SK-N-SH (cell line): ENCODE data around the gene CPNE2. TPM values are rescaled to one million over a fixed set of nuclear protein-coding genes. Genes with fewer than 3 reads are reported as not detected.
A peak's percentile ranks its signal among the peaks of the same experiment; 100 is the strongest.
"Not testable (repeated sequence)": the region's sequence is repeated elsewhere in the genome, so short reads cannot be mapped to it uniquely, and the experiment has no call there.

ENCODE experiments used
- CTCF ChIA-PET: fragments of 300-600, 350-600 bp; formaldehyde crosslinking; extraction: SDS; loops from one replicate; lab custom pipeline; 2021; lab: Yijun Ruan, JAX
- POLR2A ChIA-PET: fragments of 350-600 bp; sonication (Branson Sonifier 250); formaldehyde crosslinking; extraction: SDS; loops from one replicate; lab custom pipeline; 2020; ENCODE audit warnings: antibody characterized with exemption, inconsistent platforms; lab: Yijun Ruan, JAX
- DNase-seq: peaks from one replicate; pipeline ENCODE4 v3.0.0; 2012
- H2AFZ ChIP-seq: fragments of 200-600 bp; sonication (generic); 2 replicates; pipeline ENCODE4 v1.8.1; 2016; ENCODE audit warnings: antibody characterized with exemption, mild to moderate bottlenecking, low read depth
- H3F3A ChIP-seq: fragments of 200-600 bp; sonication (generic); replicated peaks from 2 replicates; pipeline ENCODE3; 2016; ENCODE audit warnings: antibody characterized with exemption, mild to moderate bottlenecking; ENCODE audit not compliant: insufficient read depth
- H3K27ac ChIP-seq, 2 experiments: fragments of 200-500 bp in 1 of 2; fragments of 200-600 bp in 1 of 2; sonication (Bioruptor generic) in 1 of 2; sonication (generic), shearing (Covaris generic) in 1 of 2; 2 replicates each; pipeline versions ENCODE4 v1.5.1 to v1.6.1; 2014 to 2016; ENCODE audit warnings: low read depth in 2 of 2, inconsistent platforms in 1 of 2, low read length in 1 of 2, mild to moderate bottlenecking in 1 of 2, mixed read lengths in 1 of 2
- H3K27me3 ChIP-seq: fragments of 200-600 bp; sonication (generic), shearing (Covaris generic); 2 replicates; pipeline ENCODE4 v1.6.1; 2016; ENCODE audit warnings: mixed run types; ENCODE audit not compliant: insufficient read depth
- H3K36me3 ChIP-seq, 2 experiments: fragments of 200-500 bp in 1 of 2; fragments of 200-600 bp in 1 of 2; sonication (Bioruptor generic) in 1 of 2; sonication (generic) in 1 of 2; replicated peaks in 1 of 2; 2 replicates each; pipeline versions ENCODE3 to v1.5.1; 2014 to 2016; ENCODE audit warnings: low read length in 1 of 2, mild to moderate bottlenecking in 1 of 2; ENCODE audit not compliant: insufficient read depth in 2 of 2, control insufficient read depth in 1 of 2
- H3K4me1 ChIP-seq, 2 experiments: fragments of 200-500 bp in 1 of 2; fragments of 200-600 bp in 1 of 2; sonication (Bioruptor generic) in 1 of 2; sonication (generic), shearing (Covaris generic) in 1 of 2; 2 replicates each; pipeline versions ENCODE4 v1.5.1 to v1.6.1; 2014 to 2016; ENCODE audit warnings: low read depth in 1 of 2, low read length in 1 of 2, mixed run types in 1 of 2; ENCODE audit not compliant: insufficient read depth in 2 of 2, control insufficient read depth in 1 of 2
- H3K4me2 ChIP-seq: fragments of 200-600 bp; sonication (generic), shearing (Covaris generic); 2 replicates; pipeline ENCODE4 v1.6.1; 2017; ENCODE audit warnings: mixed run types
- H3K4me3 ChIP-seq, 2 experiments: fragments of 200-500 bp in 1 of 2; fragments of 200-600 bp in 1 of 2; sonication (Bioruptor generic) in 1 of 2; sonication (generic), shearing (Covaris generic) in 1 of 2; 2 replicates each; pipeline versions ENCODE4 v1.5.1 to v1.8.1; 2014 to 2016; ENCODE audit warnings: low read depth in 2 of 2, inconsistent platforms in 1 of 2, low read length in 1 of 2, mild to moderate bottlenecking in 1 of 2, mixed read lengths in 1 of 2, moderate library complexity in 1 of 2
- H3K79me2 ChIP-seq: fragments of 200-600 bp; sonication (generic); 2 replicates; pipeline ENCODE4 v1.8.1; 2017; ENCODE audit warnings: mild to moderate bottlenecking; ENCODE audit not compliant: insufficient read depth
- H3K9ac ChIP-seq: fragments of 200-600 bp; sonication (generic); 2 replicates; pipeline ENCODE4 v1.6.1; 2017; ENCODE audit warnings: mixed run types
- H3K9me2 ChIP-seq: fragments of 200-600 bp; sonication (generic); 2 replicates; pipeline ENCODE4 v1.6.1; 2017; ENCODE audit warnings: mixed run types
- H3K9me3 ChIP-seq: fragments of 200-600 bp; sonication (generic); 2 replicates; pipeline ENCODE4 v1.6.1; 2017; ENCODE audit warnings: mixed run types, mild to moderate bottlenecking, moderate library complexity
- H4K20me1 ChIP-seq: fragments of 200-600 bp; sonication (generic); 2 replicates; pipeline ENCODE4 v1.6.1; 2017; ENCODE audit warnings: mild to moderate bottlenecking, mixed run types; ENCODE audit not compliant: insufficient read depth
- CHD2 ChIP-seq: fragments of 150-350 bp; IDR thresholded peaks from 2 replicates; pipeline ENCODE4 v1.6.1; 2018; ENCODE audit warnings: low read length; ENCODE audit not compliant: partially characterized antibody
- ELF1 ChIP-seq: IDR thresholded peaks from 2 replicates; pipeline ENCODE4 v1.4.0; 2012
- EP300 ChIP-seq, 2 experiments: IDR thresholded peaks; 2 replicates each; pipeline versions ENCODE4 v1.4.0 to v1.6.1; 2012; ENCODE audit warnings: borderline replicate concordance in 1 of 2, low read depth in 1 of 2, low read length in 1 of 2
- FOXJ3 ChIP-seq: sonication (generic); formaldehyde crosslinking; IDR thresholded peaks from 2 replicates; pipeline ENCODE4 v1.5.1; 2020; ENCODE audit warnings: mild to moderate bottlenecking, missing genetic modification reagents
- GABPA ChIP-seq: IDR thresholded peaks from 2 replicates; pipeline ENCODE4 v1.4.0; 2012; ENCODE audit warnings: low read depth, mild to moderate bottlenecking
- MEF2A ChIP-seq: IDR thresholded peaks from 2 replicates; pipeline ENCODE4 v1.4.0; 2012; ENCODE audit warnings: low read depth, borderline replicate concordance
- MXI1 ChIP-seq: IDR thresholded peaks from 2 replicates; pipeline ENCODE4 v1.6.1; 2012; ENCODE audit warnings: mild to moderate bottlenecking, low read depth, low read length, improper control_type of control experiment
- PBX3 ChIP-seq: IDR thresholded peaks from 2 replicates; pipeline ENCODE4; 2012
- RAD21 ChIP-seq: IDR thresholded peaks from 2 replicates; pipeline ENCODE4 v1.6.1; 2012; ENCODE audit warnings: mild to moderate bottlenecking, low read length
- RCOR1 ChIP-seq: fragments of 150-350 bp; IDR thresholded peaks from 2 replicates; pipeline ENCODE4 v1.6.1; 2017; ENCODE audit warnings: antibody characterized with exemption, low read length
- RXRA ChIP-seq: IDR thresholded peaks from 2 replicates; pipeline ENCODE4 v1.4.0; 2012; ENCODE audit warnings: low read depth, mild to moderate bottlenecking, borderline replicate concordance
- SIN3A ChIP-seq: IDR thresholded peaks from 2 replicates; pipeline ENCODE4 v1.6.1; 2012; ENCODE audit warnings: low read depth, mild to moderate bottlenecking, low read length, moderate library complexity, borderline replicate concordance
- TCF12 ChIP-seq: IDR thresholded peaks from 2 replicates; pipeline ENCODE4 v1.4.0; 2012
- TEAD4 ChIP-seq: IDR thresholded peaks from 2 replicates; pipeline ENCODE4 v1.4.0; 2012; ENCODE audit warnings: mild to moderate bottlenecking, borderline replicate concordance; ENCODE audit not compliant: insufficient read depth
- ZBTB33 ChIP-seq: IDR thresholded peaks from 2 replicates; pipeline ENCODE4 v1.4.0; 2012; ENCODE audit warnings: low read depth, borderline replicate concordance
- WGBS: methylation state at CpG from one replicate; pipeline ENCODE4 v1.1.6; 2017; ENCODE audit warnings: low lambda C conversion rate; 5-methylcytosine and 5-hydroxymethylcytosine counted together
- polyA plus RNA-seq, 3 experiments: library from polyadenylated mRNA; depleted of rRNA; stranded (reverse); fragments of >200 nt; gene quantifications; 2 replicates each; pipeline ENCODE4 v1.2.3, GENCODE V29; 2012
- TF ChIP-seq, protein P1 (sequence below): IDR thresholded peaks from 2 replicates; pipeline ENCODE4 v1.4.0; 2012; ENCODE audit warnings: low read depth

Gene CPNE2
- polyA plus RNA-seq, 1 of the 3 experiments (the other 2 are of a cell fraction) = 73.0 TPM

GRCh38 chr16:57071081-57071732 is 21.2 kb upstream of the CPNE2 start:
- H3K4me2 ChIP-seq, POLR2A ChIA-PET, H3K36me3 ChIP-seq, H3K4me1 ChIP-seq, H4K20me1 ChIP-seq, H3K79me2 ChIP-seq, H3K27ac ChIP-seq, H3K9ac ChIP-seq, H3K27me3 ChIP-seq, H3K4me3 ChIP-seq, H3K9me3 ChIP-seq, DNase-seq, H3F3A ChIP-seq, H2AFZ ChIP-seq, H3K9me2 ChIP-seq: not testable (repeated sequence)
- 95% methylated on average over 4 of the region's 4 CpGs for WGBS
- CTCF ChIA-PET = interaction anchor here (2.1 to 2.4 kb wide), 2 partner anchors 9 to 13 kb away, joined by 6 to 19 read pairs; no protein-coding TSS in a partner anchor

DNA sequence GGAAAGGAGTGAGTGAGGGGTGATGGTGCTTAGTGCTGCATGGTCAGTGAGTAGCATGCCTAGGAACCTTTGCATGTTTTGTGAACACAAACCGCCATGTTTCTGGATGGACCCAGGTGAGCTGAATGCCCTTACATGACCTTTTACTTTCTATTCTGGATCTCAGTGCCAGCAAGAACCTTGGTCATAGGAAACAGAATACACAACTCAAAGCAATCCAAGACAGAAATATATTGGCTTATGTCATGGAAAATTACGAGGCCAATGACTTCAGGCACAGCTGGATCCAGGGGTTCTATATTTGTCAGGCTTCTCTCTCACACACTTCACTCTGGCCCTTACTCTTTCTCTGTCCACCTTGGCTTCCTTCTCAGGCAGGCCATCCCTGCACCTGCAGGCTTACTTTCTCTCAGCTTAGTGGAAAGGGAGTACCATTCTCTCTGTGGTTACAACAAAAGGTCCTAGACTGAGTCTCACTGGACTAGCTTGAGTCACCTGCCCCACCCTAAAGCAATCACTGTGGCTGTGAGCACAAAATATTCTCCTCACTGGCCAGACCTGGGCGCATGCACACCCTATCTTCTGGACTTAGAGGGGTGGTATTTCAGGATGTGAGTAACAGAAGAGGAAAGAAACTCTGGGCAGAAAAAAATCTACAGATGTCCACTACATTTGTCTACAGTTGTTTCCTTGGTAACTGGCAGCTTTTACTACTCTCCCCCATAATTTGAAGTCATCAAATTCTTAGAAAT is 20.4 kb upstream of the CPNE2 start:
- Histone ChIP-seq H3K27ac (peak overlapping the region in 1 of 2 experiments; percentile 49; a peak in 2 of 4 replicates), H3K4me1 (peaks cover 0 to 4% of the 10 kb centered on the region in 2 experiments; a peak in 1 of 4 replicates), H2AFZ (no peak overlapping the region), H3K4me2 (peak overlapping the region; percentile 15; the same call in 1 of the 2 replicates), H3K9me2 (no peaks in the 10 kb centered on the region), H3K9me3 (no peaks in the 10 kb centered on the region), H3K27me3 (no peaks in the 10 kb centered on the region)
- ChIA-PET CTCF (interaction anchor here (0.8 to 2.4 kb wide), 3 partner anchors 10 to 15 kb away, joined by 3 to 19 read pairs (median 6); no protein-coding TSS in a partner anchor), POLR2A (interaction anchor here (0.6 to 0.9 kb wide), 2 partner anchors 10 to 585 kb away, joined by 3 read pairs; no protein-coding TSS in a partner anchor)
- DNase-seq = no peak
- TF ChIP-seq RCOR1 = no peak
- TF ChIP-seq, all 33 proteins: peak for 0
- Histone ChIP-seq H4K20me1 (no peaks in the 10 kb centered on the region), H3K36me3 (no peaks in the 10 kb centered on the region), H3K4me3 (no peak overlapping the region), H3K9ac (no peak overlapping the region), H3F3A (peaks cover 10% of the 10 kb centered on the region), H3K79me2 (no peaks in the 10 kb centered on the region)
- WGBS = 69% methylated on average over 3 of the region's 3 CpGs

GRCh38 chr16:57072616-57073275 is 19.6 kb upstream of the CPNE2 start:
- DNase-seq = no peak
- Histone ChIP-seq H3K9ac (no peak overlapping the region), H3K9me2 (no peaks in the 10 kb centered on the region), H3K4me1 (peaks cover 0 to 4% of the 10 kb centered on the region in 2 experiments; a peak in 1 of 4 replicates), H2AFZ (no peak overlapping the region), H3K36me3 (no peaks in the 10 kb centered on the region), H3F3A (peaks cover 10% of the 10 kb centered on the region), H3K79me2 (no peaks in the 10 kb centered on the region), H3K27me3 (no peaks in the 10 kb centered on the region), H4K20me1 (no peaks in the 10 kb centered on the region), H3K9me3 (no peaks in the 10 kb centered on the region), H3K4me2 (peak overlapping the region; percentile 15; the same call in 1 of the 2 replicates), H3K4me3 (no peak overlapping the region), H3K27ac (peak overlapping the region in 1 of 2 experiments; percentile 49; a peak in 2 of 4 replicates)
- POLR2A ChIA-PET = interaction anchor here (0.6 to 0.9 kb wide), 2 partner anchors 11 to 586 kb away, joined by 3 read pairs; no protein-coding TSS in a partner anchor
- CTCF ChIA-PET = interaction anchor here (0.8 to 2.4 kb wide), 4 partner anchors 11 to 20 kb away, joined by 3 to 19 read pairs (median 6); partner anchors contain the start of gene CPNE2
- 56% methylated on average over 8 of the region's 8 CpGs for WGBS
- TF ChIP-seq EP300 (IDR thresholded peaks at IDR 0.05; ENCODE audit: borderline replicate concordance in 1 of 2, low read depth in 1 of 2, low read length in 1 of 2) = no peak
- TF ChIP-seq SIN3A = no peak
- no peak for TF ChIP-seq CHD2
- TF ChIP-seq RXRA = no peak
- no peak for TF ChIP-seq ELF1
- TF ChIP-seq MEF2A = no peak
- no peak for TF ChIP-seq GABPA
- no peak for TF ChIP-seq MXI1
- TF ChIP-seq, protein P1, sequence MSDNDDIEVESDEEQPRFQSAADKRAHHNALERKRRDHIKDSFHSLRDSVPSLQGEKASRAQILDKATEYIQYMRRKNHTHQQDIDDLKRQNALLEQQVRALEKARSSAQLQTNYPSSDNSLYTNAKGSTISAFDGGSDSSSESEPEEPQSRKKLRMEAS = no peak
- TF ChIP-seq RAD21 = no peak
- no peak for TF ChIP-seq FOXJ3 (CRISPR knock-in tag)
- no peak for TF ChIP-seq PBX3
- TF ChIP-seq TEAD4 = no peak
- TF ChIP-seq ZBTB33 = no peak
- TF ChIP-seq TCF12 = no peak
